ACHN (cell line): Measurements from ENCODE around the gene HSDL1.
A peak's percentile ranks its signal among the peaks of the same experiment; 100 is the strongest.

ENCODE experiments used
- DNase-seq: peaks from one replicate; pipeline ENCODE4 v3.0.0-alpha.2; 2015
- in situ Hi-C: cut with HindIII; loops from 2 replicates; pipeline ENCODE4 v1.10.0; 2017; ENCODE audit warnings: low sequenced_read_pairs, low pct_ligation_motif_present, low pct_unique_long_range_greater_than_20kb

The HSDL1 gene

DNA sequence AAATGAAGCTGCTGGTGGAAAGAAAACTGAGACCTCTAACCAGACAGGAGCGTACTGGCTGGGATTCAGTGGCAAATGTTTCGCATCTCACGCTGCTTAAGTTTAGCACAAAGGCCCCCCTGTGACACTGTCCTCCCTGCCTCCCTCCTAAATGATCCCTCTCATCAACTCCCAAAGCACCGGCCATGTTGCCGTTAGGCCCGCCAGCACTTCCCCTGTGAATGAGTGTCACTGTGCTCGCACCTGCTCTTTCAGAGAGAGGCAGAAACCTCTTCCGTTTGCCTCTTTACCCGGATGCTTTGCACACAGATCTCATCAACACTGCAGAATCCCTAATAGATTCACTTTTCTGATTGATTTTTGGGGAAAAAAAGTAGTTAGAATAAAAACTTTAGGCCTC, 54.8 kb downstream of the HSDL1 start:
- in situ Hi-C loops = no loop called here
- no peak for DNase-seq

DNA sequence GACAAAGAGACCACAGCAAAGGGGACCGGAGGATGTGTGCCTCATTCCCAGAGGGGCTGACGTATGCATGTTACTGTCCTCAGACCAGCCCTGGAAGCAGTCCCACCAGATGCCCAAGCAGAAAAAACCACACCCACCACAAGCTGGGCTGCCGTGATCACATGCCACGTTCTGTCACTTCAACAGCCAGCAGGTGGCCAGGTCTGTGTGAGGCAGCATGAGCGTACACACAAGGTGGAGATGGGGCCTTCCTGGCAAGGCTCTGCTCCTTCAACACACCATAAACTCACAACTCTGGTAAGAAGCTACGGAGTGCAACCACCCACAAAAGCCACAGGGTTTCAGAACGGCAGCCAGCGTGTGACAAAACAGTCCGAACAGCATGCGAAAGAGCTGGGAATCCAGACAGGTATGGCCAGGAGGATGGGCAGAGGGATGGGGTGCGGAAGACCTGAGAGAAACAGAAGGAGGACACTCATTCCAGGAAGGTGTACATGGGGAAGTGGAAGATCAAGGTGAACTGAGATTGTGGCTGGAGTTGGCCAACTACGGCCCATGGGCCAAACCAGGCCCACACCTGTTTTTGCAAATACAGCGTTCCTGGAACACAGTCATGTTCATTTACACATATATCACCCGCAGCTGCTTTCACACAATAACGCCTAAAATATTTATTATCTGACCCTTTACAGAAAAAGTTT, 56.1 kb downstream of the HSDL1 start:
- in situ Hi-C loops = no loop called here
- no peak for DNase-seq

DNA sequence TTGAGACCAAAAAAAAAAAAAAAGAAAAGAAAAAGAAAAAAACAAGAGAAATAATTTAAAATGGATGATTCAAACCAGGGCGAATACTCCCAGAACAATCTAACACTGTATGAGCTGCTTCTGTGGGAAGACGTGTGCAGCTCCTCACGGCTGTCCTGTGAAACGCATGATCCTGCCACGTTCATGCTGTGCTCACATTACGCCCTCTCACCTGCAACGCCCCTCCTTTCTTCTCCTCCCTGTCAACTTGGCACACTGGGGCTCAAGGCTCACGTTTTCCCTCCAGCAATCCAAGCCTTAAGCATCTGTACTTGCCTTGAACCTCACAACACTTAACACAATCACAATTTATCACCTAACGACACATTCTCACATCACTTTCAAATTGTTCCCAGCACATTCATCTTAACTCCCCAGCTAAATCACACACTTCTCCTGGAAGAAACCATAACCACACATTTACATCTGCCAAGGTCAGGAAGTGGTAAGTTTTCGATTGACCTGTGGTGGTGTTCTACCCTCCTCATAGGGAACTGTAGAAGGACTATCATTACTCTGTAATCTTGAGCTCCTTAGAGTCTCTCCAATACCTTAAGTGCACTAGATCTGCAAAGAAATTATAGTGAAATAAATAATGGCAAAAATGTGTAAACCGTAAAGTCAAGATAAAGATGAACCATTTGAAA, 57.4 kb downstream of the HSDL1 start:
- in situ Hi-C loops = no loop called here
- no peak for DNase-seq

DNA sequence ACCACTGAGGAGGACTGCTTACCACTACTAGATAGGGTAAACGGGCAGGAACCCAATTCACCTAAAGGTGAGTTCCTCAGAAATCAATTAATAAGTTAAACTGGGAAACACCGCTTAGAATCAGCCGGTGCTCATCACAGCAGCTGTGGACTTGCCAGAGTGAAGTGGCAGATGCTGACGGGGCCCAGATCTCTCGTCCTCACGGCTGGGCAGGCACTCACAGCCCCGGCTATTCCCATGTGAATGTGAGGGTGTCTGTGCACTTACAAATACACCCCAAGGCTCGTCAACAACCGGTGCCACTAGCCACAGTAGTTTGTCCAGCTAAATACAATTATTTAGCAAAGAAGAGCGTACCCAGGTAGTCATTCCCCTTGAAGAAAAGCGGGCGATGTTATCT, 58.0 kb downstream of the HSDL1 start:
- in situ Hi-C loops = no loop called here

GRCh38 chr16:84086341-84086740, 58.6 kb downstream of the HSDL1 start:
- DNase-seq = no peak
- in situ Hi-C loops = no loop called here

More for the DNA sequence above, 58.0 kb downstream of the HSDL1 start:
- no peak for DNase-seq

DNA sequence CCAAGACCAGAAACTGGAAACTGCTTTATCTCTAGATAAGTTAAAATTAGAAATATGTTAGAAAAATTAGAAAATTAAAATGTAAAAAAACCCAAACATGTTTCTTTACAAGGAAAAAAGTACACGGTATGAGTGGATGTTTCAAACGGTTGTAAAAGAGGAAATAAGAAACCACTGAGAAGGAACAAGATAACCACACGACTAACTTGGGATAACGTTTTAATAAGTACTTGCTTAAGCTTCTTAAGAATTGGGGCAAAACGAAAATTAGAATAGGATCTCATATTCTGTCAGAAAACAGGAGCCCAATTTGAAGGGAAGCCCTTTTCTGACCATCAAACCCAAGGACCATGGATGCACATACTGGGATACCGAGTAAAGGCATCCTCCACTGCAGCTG, 59.2 kb downstream of the HSDL1 start:
- in situ Hi-C loops = no loop called here
- no peak for DNase-seq

DNA sequence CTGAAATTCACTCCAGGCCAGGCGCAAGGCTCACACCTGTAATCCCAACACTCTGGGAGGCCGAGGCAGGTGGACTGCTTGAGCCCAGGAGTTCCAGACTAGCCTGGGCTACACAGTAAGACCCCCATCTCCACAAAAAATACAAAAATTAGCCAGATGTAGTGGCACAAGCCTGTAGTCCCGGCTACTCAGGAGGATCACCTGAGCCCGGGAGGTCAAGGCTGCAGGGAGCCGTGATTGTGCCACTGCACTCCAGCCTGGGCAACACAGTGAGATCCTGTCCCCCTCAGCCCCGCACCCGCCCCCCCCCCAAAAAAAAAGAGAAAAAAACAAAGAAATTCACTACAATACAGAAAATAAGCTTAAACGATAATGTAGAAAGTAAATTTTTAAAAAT, 59.7 kb downstream of the HSDL1 start:
- DNase-seq = no peak
- in situ Hi-C loops = no loop called here

GRCh38 chr16:84084570-84085270, 60.3 kb downstream of the HSDL1 start:
- in situ Hi-C loops = no loop called here
- peak; percentile 79 for DNase-seq

- in situ Hi-C loops = no loop called here
- no peak for DNase-seq
These were observed 62.0 kb downstream of the HSDL1 start for GRCh38 chr16:84082835-84083569.

- in situ Hi-C loops = no loop called here
- no peak for DNase-seq
These were observed 62.9 kb downstream of the HSDL1 start for GRCh38 chr16:84082110-84082509.

DNA sequence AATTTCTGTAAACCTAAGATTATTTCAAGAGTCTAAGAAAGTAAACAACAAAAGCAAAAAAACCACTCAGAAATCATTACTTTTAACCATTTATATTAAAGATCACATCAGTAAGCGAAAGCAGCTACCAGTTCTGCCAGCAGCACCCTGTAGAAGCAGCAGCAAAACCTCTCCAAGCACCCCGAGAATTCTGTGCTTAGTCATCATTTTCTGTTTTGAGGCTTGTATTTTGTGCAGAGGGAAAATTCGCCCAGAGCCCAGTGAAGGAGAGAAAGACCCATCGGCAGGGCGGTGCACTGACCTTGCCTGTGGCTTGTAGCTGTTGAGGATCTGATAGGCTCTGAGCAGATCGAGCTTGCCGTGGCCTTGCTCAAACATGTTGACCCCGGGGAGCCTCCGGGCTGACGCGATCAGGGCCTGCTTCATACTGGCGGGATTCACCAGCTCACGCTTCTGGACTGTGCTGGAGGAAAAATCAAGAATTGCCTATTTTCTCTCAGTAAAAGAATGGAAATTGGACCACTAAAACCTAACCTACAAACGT, 63.5 kb downstream of the HSDL1 start:
- in situ Hi-C loops = no loop called here
- no peak for DNase-seq

GRCh38 chr16:84080813-84081212, 64.2 kb downstream of the HSDL1 start:
- no peak for DNase-seq
- in situ Hi-C loops = no loop called here

DNA sequence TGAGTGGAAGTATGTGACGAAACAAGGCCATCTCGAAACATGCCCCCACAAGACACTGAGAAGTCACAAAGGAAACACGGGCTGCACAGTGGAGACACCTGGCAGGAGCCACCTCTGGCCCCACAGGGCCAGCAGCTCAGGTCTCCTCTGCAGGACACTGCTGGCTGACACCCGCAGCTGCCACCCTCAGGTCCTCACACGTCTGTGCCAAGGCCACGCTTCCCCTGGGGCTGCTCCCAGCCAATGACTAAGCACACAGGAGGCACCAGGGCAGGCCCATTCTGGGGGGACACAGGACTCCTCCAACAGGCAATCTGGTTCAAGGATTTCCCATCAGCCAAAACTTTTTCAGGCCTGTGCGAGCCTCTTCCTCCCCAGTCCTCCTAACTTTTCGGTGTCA, 64.6 kb downstream of the HSDL1 start:
- no peak for DNase-seq
- in situ Hi-C loops = no loop called here

DNA sequence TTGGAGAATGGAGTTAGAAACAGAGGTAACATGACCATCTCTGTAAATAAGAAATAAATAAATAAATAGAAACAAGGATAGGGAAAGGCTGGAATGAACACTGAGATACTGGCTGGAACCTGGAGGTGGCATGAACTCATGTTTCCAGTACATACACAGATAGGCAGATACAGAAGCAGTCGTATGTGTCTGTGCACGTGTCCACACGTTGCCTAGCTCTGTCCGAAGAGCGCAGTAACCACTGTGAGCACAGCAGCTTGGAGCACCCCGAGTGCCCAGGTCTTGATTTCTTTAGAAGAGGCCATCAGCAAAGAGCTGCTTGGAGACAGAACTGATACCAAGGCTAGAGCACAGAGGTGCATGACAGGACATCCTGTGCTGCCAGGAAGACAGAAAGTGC, 65.3 kb downstream of the HSDL1 start:
- no peak for DNase-seq
- in situ Hi-C loops = no loop called here

- no peak for DNase-seq
- in situ Hi-C loops = no loop called here
These were observed 69.6 kb downstream of the HSDL1 start for GRCh38 chr16:84075376-84075775.

DNA sequence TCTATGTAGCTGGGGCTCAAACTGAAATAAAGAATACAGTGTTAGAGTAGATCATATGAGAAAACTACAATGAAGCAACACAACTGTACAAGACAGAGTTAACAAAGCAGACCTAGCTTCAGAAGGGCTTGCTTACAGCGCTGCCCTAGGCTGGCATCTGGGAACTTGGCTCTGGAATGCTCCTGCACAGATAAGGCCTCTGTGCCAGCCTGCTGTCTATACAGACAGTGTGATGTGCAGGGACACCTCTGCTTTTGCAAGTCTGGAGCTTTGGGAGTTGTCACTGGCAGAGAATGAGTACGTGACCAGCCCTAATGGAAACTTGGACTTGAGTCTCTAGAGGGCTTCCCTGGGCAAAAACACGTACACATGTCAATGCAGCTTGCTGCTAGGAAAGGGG, 70.3 kb downstream of the HSDL1 start:
- DNase-seq = no peak
- in situ Hi-C loops = no loop called here
